Measurements from ENCODE around the gene MGAT4C. TPM values are rescaled to one million over a fixed set of nuclear protein-coding genes. Genes with fewer than 3 reads are reported as not detected.

MGAT4C gene
- total and polyA plus RNA-seq, 2 donors (not counting 3 experiments of a cell fraction or from before 2014, with no cell fraction given), result not detected

- H3K4me1 ChIP-seq (ENCODE audit: control insufficient read depth, extremely low read depth, insufficient read depth, low read length), result no peaks in the 10 kb centered on the region
- no peak overlapping the region for H3K27ac ChIP-seq (ENCODE audit: insufficient read depth, low read depth, low read length)
- H3K79me2 ChIP-seq (ENCODE audit: control insufficient read depth, insufficient read depth, low read length), result no peaks in the 10 kb centered on the region
- BruUV-seq (replicated peaks), result no TSS peak
- TF ChIP-seq CTCF (IDR thresholded peaks at IDR 0.05; ENCODE audit: extremely low read depth in 1 of 2, insufficient read depth in 1 of 2, low read depth in 1 of 2, low read length in 2 of 2), result no peak
- TF ChIP-seq MYC (IDR thresholded peaks at IDR 0.05; ENCODE audit: low read depth, low read length), result no peak
- TF ChIP-seq POLR2A (IDR thresholded peaks at IDR 0.05; ENCODE audit: low read depth, low read length), result no peak
- TF ChIP-seq GATA2 (IDR thresholded peaks at IDR 0.05; ENCODE audit: insufficient read depth, insufficient read length, low read depth, low read length), result no peak
- no peak for TF ChIP-seq FOS (IDR thresholded peaks at IDR 0.05; ENCODE audit: borderline replicate concordance, insufficient read depth, low read length)
- TF ChIP-seq POLR2AphosphoS5 (IDR thresholded peaks at IDR 0.05; ENCODE audit: insufficient read depth, low read depth, low read length), result no peak
- no peak for TF ChIP-seq EZH2 (IDR thresholded peaks at IDR 0.05; ENCODE audit: borderline replicate concordance, low read depth, low read length, severe bottlenecking)
- TF ChIP-seq MAX (IDR thresholded peaks at IDR 0.05; ENCODE audit: insufficient read depth, insufficient read length), result no peak
- TF ChIP-seq JUN (IDR thresholded peaks at IDR 0.05; ENCODE audit: borderline replicate concordance, insufficient read depth, insufficient read length, low read depth), result no peak
- no peak overlapping the region for H3K4me3 ChIP-seq (replicated peaks in 1 of 3; ENCODE audit: insufficient read depth in 1 of 3, low read depth in 1 of 3, low read length in 3 of 3)
- no peak overlapping the region for H2AFZ ChIP-seq (ENCODE audit: low read depth, low read length)
- POLR2A ChIA-PET, result no interaction called here
- intact Hi-C loops (cut with micrococcal nuclease), result no loop called here
- CTCF ChIA-PET, result interaction anchor here (0.9 kb wide), 1 partner anchor 9 kb away, joined by 3 read pairs; no protein-coding TSS in a partner anchor
- H3K9me3 ChIP-seq (replicated peaks; ENCODE audit: control insufficient read depth, insufficient read depth, low read length), result no peaks in the 10 kb centered on the region
- no peak for FAIRE-seq
- no peaks in the 10 kb centered on the region for H3K36me3 ChIP-seq (ENCODE audit: control insufficient read depth in 2 of 2, extremely low read depth in 1 of 2, insufficient read depth in 2 of 2, low read length in 2 of 2)
- H3K9me1 ChIP-seq (replicated peaks; ENCODE audit: control insufficient read depth, extremely low read depth, insufficient read depth, low read length), result no peaks in the 10 kb centered on the region
- dilution Hi-C loops (cut with MboI; ENCODE audit: extremely low pct_ligation_motif_present, low sequenced_read_pairs), result no loop called here
- H3K9ac ChIP-seq (replicated peaks; ENCODE audit: extremely low read depth, insufficient read depth, low read length), result no peak overlapping the region
- no peak overlapping the region for H3K4me2 ChIP-seq (ENCODE audit: insufficient read depth, low read length)
- H4K20me1 ChIP-seq (replicated peaks; ENCODE audit: control insufficient read depth, extremely low read depth, insufficient read depth, low read length), result no peaks in the 10 kb centered on the region
- H3K27me3 ChIP-seq (ENCODE audit: control insufficient read depth in 2 of 2, insufficient read depth in 2 of 2, low read length in 2 of 2), result no peaks in the 10 kb centered on the region
- no peak for DNase-seq (ENCODE audit: low read depth, low spot score)
Observed at GRCh38 chr12:86044396-86044795, 211.8 kb downstream of the MGAT4C start.

Measured in endothelial cell of umbilical vein (primary cell).